Endothelial cell of umbilical vein (primary cell): ENCODE measurements around the gene LRRC8D. TPM values are rescaled to one million over a fixed set of nuclear protein-coding genes. Genes with fewer than 3 reads are reported as not detected.

Experiments
- BruUV-seq: library from RNA; stranded (reverse); fragments of 400-500 nt; replicated peaks from 2 replicates; lab custom pipeline; 2021; lab: Mats Ljungman, UMichigan
- CTCF ChIA-PET: fragments of 300-600, 350-600 bp; sonication (Branson Sonifier 250); formaldehyde crosslinking; loops from one replicate; lab custom pipeline; 2021; ENCODE audit warnings: antibody characterized with exemption, inconsistent platforms; lab: Charles Lee
- POLR2A ChIA-PET: fragments of 300-600, 350-600 bp; sonication (Branson Sonifier 250); formaldehyde crosslinking; loops from one replicate; lab custom pipeline; 2021; ENCODE audit warnings: antibody characterized with exemption, inconsistent platforms; lab: Charles Lee
- DNase-seq: peaks from one replicate; pipeline ENCODE4 v3.0.0-alpha.2; 2011; ENCODE audit warnings: low read depth, low spot score
- FAIRE-seq: peaks from 2 replicates; lab custom pipeline; 2011; peaks lifted over from hg19 to GRCh38; lab: Jason Lieb, UNC
- H2AFZ ChIP-seq: 2 replicates; pipeline ENCODE4 v1.6.0; 2012; ENCODE audit warnings: low read depth, low read length, control low read depth, inconsistent platforms
- H3K27ac ChIP-seq: 2 replicates; pipeline ENCODE4 v1.5.1; 2011; ENCODE audit warnings: low read depth, mild to moderate bottlenecking, control low read depth, low read length, moderate library complexity; ENCODE audit not compliant: insufficient read depth
- H3K27me3 ChIP-seq, 2 experiments: 2 replicates each; pipeline versions ENCODE4 v1.6.0 to v1.6.1; 2011; ENCODE audit warnings: low read length in 2 of 2, mixed read lengths in 1 of 2; ENCODE audit not compliant: control insufficient read depth in 2 of 2, insufficient read depth in 2 of 2
- H3K36me3 ChIP-seq, 2 experiments: 2 replicates in 1 of 2; 3 replicates in 1 of 2; pipeline ENCODE4 v1.5.1; 2011; ENCODE audit warnings: low read length in 2 of 2, mild to moderate bottlenecking in 1 of 2, moderate library complexity in 1 of 2; ENCODE audit not compliant: control insufficient read depth in 2 of 2, insufficient read depth in 2 of 2; ENCODE audit errors: extremely low read depth in 1 of 2
- H3K4me1 ChIP-seq: 3 replicates; pipeline ENCODE4 v1.5.1; 2011; ENCODE audit warnings: mild to moderate bottlenecking, low read length; ENCODE audit not compliant: control insufficient read depth, insufficient read depth; ENCODE audit errors: extremely low read depth
- H3K4me2 ChIP-seq: 2 replicates; pipeline ENCODE4 v1.6.1; 2011; ENCODE audit warnings: low read length, control low read depth, mixed read lengths; ENCODE audit not compliant: insufficient read depth
- H3K4me3 ChIP-seq, 3 experiments: fragments of 200-600 bp in 1 of 3; sonication (generic), shearing (Covaris generic) in 1 of 3; replicated peaks in 1 of 3; 2 replicates each; pipeline ENCODE4 v1.5.1; 2011 to 2016; ENCODE audit warnings: control low read depth in 3 of 3, low read length in 3 of 3, mild to moderate bottlenecking in 2 of 3, inconsistent platforms in 1 of 3, low read depth in 1 of 3, moderate library complexity in 1 of 3; ENCODE audit not compliant: insufficient read depth in 1 of 3
- H3K79me2 ChIP-seq: 2 replicates; pipeline ENCODE4 v1.6.0; 2012; ENCODE audit warnings: low read length, inconsistent platforms; ENCODE audit not compliant: control insufficient read depth, insufficient read depth
- H3K9ac ChIP-seq: replicated peaks from 2 replicates; pipeline ENCODE3; 2011; ENCODE audit warnings: low read length, control low read depth; ENCODE audit not compliant: insufficient read depth; ENCODE audit errors: extremely low read depth
- H3K9me1 ChIP-seq: replicated peaks from 3 replicates; pipeline ENCODE4 v1.6.0; 2011; ENCODE audit warnings: mild to moderate bottlenecking, low read length; ENCODE audit not compliant: control insufficient read depth, insufficient read depth; ENCODE audit errors: extremely low read depth
- H3K9me3 ChIP-seq: replicated peaks from 2 replicates; pipeline ENCODE4 v1.5.1; 2012; ENCODE audit warnings: low read length, inconsistent platforms; ENCODE audit not compliant: control insufficient read depth, insufficient read depth
- H4K20me1 ChIP-seq: replicated peaks from 2 replicates; pipeline ENCODE3; 2011; ENCODE audit warnings: mild to moderate bottlenecking, low read length; ENCODE audit not compliant: control insufficient read depth, insufficient read depth; ENCODE audit errors: extremely low read depth
- CTCF ChIP-seq, 2 donors: IDR thresholded peaks; 1 replicate in 1 of 2; 2 replicates in 1 of 2; pipeline ENCODE4 v1.5.1; 2011; ENCODE audit warnings: low read length in 2 of 2, mild to moderate bottlenecking in 2 of 2, moderate library complexity in 2 of 2, control low read depth in 1 of 2, inconsistent platforms in 1 of 2, low read depth in 1 of 2; ENCODE audit not compliant: insufficient read depth in 1 of 2; ENCODE audit errors: extremely low read depth in 1 of 2
- EZH2 ChIP-seq: IDR thresholded peaks from 2 replicates; pipeline ENCODE4 v1.6.1; 2012; ENCODE audit warnings: borderline replicate concordance, low read depth, mild to moderate bottlenecking, moderate library complexity, low read length, inconsistent platforms; ENCODE audit not compliant: severe bottlenecking
- FOS ChIP-seq: IDR thresholded peaks from 2 replicates; pipeline ENCODE4 v1.6.1; 2011; ENCODE audit warnings: mild to moderate bottlenecking, low read length, moderate library complexity, borderline replicate concordance; ENCODE audit not compliant: insufficient read depth
- GATA2 ChIP-seq: IDR thresholded peaks from 2 replicates; pipeline ENCODE4 v1.7.0; 2011; ENCODE audit warnings: low read depth, mild to moderate bottlenecking, moderate library complexity, mixed read lengths, low read length; ENCODE audit not compliant: insufficient read length, insufficient read depth
- JUN ChIP-seq: IDR thresholded peaks from 2 replicates; pipeline ENCODE4 v1.6.1; 2011; ENCODE audit warnings: borderline replicate concordance, low read depth; ENCODE audit not compliant: insufficient read length, insufficient read depth
- MAX ChIP-seq: IDR thresholded peaks from 2 replicates; pipeline ENCODE4 v1.6.1; 2011; ENCODE audit not compliant: insufficient read depth, insufficient read length
- MYC ChIP-seq: IDR thresholded peaks from one replicate; pipeline ENCODE4 v1.6.1; 2011; ENCODE audit warnings: mild to moderate bottlenecking, low read depth, low read length
- POLR2A ChIP-seq: IDR thresholded peaks from 2 replicates; pipeline ENCODE4 v1.6.1; 2012; ENCODE audit warnings: low read depth, mild to moderate bottlenecking, control low read depth, low read length
- POLR2AphosphoS5 ChIP-seq: IDR thresholded peaks from 2 replicates; pipeline ENCODE4 v1.6.1; 2012; ENCODE audit warnings: low read depth, mild to moderate bottlenecking, control low read depth, low read length, moderate library complexity; ENCODE audit not compliant: insufficient read depth
- dilution Hi-C: fragments of 300-500 bp; cut with MboI; formaldehyde crosslinking; loops from one replicate; pipeline ENCODE4 v1.15.0; 2019; ENCODE audit warnings: low sequenced_read_pairs; ENCODE audit not compliant: extremely low pct_ligation_motif_present
- intact Hi-C: fragments of 100-400 bp; cut with micrococcal nuclease; formaldehyde crosslinking; loops from one replicate; pipeline ENCODE4 v1.10.0; 2022
- polyA plus RNA-seq, 4 experiments: library from polyadenylated mRNA; depleted of rRNA in 3 of 4; stranded (reverse) in 3 of 4; unstranded in 1 of 4; fragments of >200 nt; gene quantifications; 2 replicates each; pipeline versions ENCODE4 v1.2.1 to v1.2.3, GENCODE V29; 2011 to 2012; ENCODE audit warnings: missing spikeins in 1 of 4
- total RNA-seq: library from RNA; stranded (reverse); gene quantifications from 2 replicates; pipeline ENCODE4 v1.2.3, GENCODE V29; 2021

Gene LRRC8D
- total and polyA plus RNA-seq, 2 donors (not counting 3 experiments of a cell fraction or from before 2014, with no cell fraction given) = 31.9 to 37.7 TPM

GRCh38 chr1:89837036-89837481 lies 16.2 kb downstream of the LRRC8D start:
- Histone ChIP-seq H3K27ac (no peak overlapping the region), H3K36me3 (no peaks in the 10 kb centered on the region), H3K79me2 (no peaks in the 10 kb centered on the region), H3K4me3 (no peak overlapping the region), H3K4me2 (no peak overlapping the region), H2AFZ (no peak overlapping the region), H4K20me1 (no peaks in the 10 kb centered on the region), H3K9me3 (no peaks in the 10 kb centered on the region), H3K4me1 (peaks cover 2% of the 10 kb centered on the region), H3K27me3 (no peaks in the 10 kb centered on the region), H3K9me1 (no peaks in the 10 kb centered on the region), H3K9ac (no peak overlapping the region)
- no peak for DNase-seq
- intact Hi-C loops = no loop called here
- TF ChIP-seq MYC = no peak
- no peak for TF ChIP-seq MAX
- TF ChIP-seq POLR2A = no peak
- no peak for TF ChIP-seq POLR2AphosphoS5
- TF ChIP-seq EZH2 = no peak
- no peak for TF ChIP-seq GATA2
- no peak for TF ChIP-seq CTCF (IDR thresholded peaks at IDR 0.05; ENCODE audit: extremely low read depth in 1 of 2, insufficient read depth in 1 of 2, low read depth in 1 of 2, low read length in 2 of 2)
- no peak for TF ChIP-seq FOS
- no peak for TF ChIP-seq JUN
- ChIA-PET CTCF (no interaction called here), POLR2A (no interaction called here)
- BruUV-seq = no TSS peak
- no peak for FAIRE-seq
- dilution Hi-C loops = no loop called here
